Measurements from ENCODE around the gene FAM163A.
"Not testable (repeated sequence)": the region's sequence is repeated elsewhere in the genome, so short reads cannot be mapped to it uniquely, and the experiment has no call there.

The FAM163A gene

GRCh38 chr1:179742717-179743678 lies at the start of gene FAM163A:
FAM163A (plus strand) TSS chr1:179743291; CDS start chr1:179813098, 69,807 bp downstream.
- DNase-seq = peak; percentile 1

GRCh38 chr1:179694530-179694929 lies 48.6 kb upstream of the FAM163A start:
- not testable (repeated sequence) for DNase-seq

GRCh38 chr1:179702946-179703539 lies 40.0 kb upstream of the FAM163A start:
- no peak for DNase-seq

- DNase-seq = peak; percentile 26
Observed at GRCh38 chr1:179706339-179706941, 36.7 kb upstream of the FAM163A start.

- DNase-seq = no peak
Observed at GRCh38 chr1:179707406-179707805, 35.7 kb upstream of the FAM163A start.

- no peak for DNase-seq
Observed at GRCh38 chr1:179708434-179709195, 34.5 kb upstream of the FAM163A start.

- DNase-seq = no peak
Observed at GRCh38 chr1:179709841-179710329, 33.2 kb upstream of the FAM163A start.

- no peak for DNase-seq
Observed at GRCh38 chr1:179714159-179714558, 28.9 kb upstream of the FAM163A start.

- DNase-seq = no peak
Observed at GRCh38 chr1:179714623-179715022, 28.5 kb upstream of the FAM163A start.

- no peak for DNase-seq
Observed at GRCh38 chr1:179719272-179719671, 23.8 kb upstream of the FAM163A start.

GRCh38 chr1:179728271-179728670 lies 14.8 kb upstream of the FAM163A start:
- DNase-seq = no peak

GRCh38 chr1:179729881-179730280 lies 13.2 kb upstream of the FAM163A start:
- no peak for DNase-seq

GRCh38 chr1:179731643-179732042 lies 11.4 kb upstream of the FAM163A start:
- DNase-seq = no peak

GRCh38 chr1:179742291-179742690 lies 800 bp upstream of the FAM163A start:
- no peak for DNase-seq

GRCh38 chr1:179743679-179744400 lies 749 bp downstream of the FAM163A start:
- DNase-seq = no peak

- DNase-seq = no peak
Observed at GRCh38 chr1:179744401-179745130, 1.5 kb downstream of the FAM163A start.

GRCh38 chr1:179745131-179745611 lies 2.1 kb downstream of the FAM163A start:
- no peak for DNase-seq

- no peak for DNase-seq
Observed at GRCh38 chr1:179745743-179746142, 2.7 kb downstream of the FAM163A start.

GRCh38 chr1:179747611-179748010 lies 4.5 kb downstream of the FAM163A start:
- no peak for DNase-seq

GRCh38 chr1:179748772-179749171 lies 5.7 kb downstream of the FAM163A start:
- DNase-seq = no peak

GRCh38 chr1:179750630-179751029 lies 7.5 kb downstream of the FAM163A start:
- DNase-seq = no peak

Data from stimulated activated naive CD4-positive, alpha-beta T cell treated with Interleukin-2 at 50 U/mL for 16 hours (primary cell).